ENCODE results near the gene UBASH3A.

DNA sequence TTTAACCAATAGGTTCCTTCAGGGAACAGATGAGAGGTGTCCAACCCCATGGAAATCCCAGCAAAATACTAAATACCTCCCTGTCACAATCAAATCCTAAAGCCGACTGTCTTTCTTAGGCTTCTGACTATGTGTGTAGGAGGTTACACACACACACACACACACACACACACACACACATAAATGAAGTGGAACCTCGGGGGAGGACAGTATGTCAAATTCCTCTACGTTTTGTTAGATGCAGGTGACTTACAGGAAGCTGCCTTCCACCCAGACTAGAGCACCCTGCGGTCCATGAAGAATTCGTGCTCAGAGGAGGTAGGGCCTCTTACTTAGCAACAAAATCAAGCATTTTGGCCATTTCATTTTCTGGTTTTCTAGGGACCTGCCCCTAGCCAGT is 75.9 kb downstream of the UBASH3A start:
- no peak for TF ChIP-seq CEBPB (IDR thresholded peaks at IDR 0.05; ENCODE audit: low read depth)
- TF ChIP-seq, protein P1, sequence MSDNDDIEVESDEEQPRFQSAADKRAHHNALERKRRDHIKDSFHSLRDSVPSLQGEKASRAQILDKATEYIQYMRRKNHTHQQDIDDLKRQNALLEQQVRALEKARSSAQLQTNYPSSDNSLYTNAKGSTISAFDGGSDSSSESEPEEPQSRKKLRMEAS (IDR thresholded peaks at IDR 0.05): no peak
- no peak for TF ChIP-seq POLR2A (IDR thresholded peaks at IDR 0.05; ENCODE audit: borderline replicate concordance, extremely low read depth, insufficient read depth, insufficient read length)
- TF ChIP-seq TCF7L2 (IDR thresholded peaks at IDR 0.05; ENCODE audit: borderline replicate concordance, extremely low read depth, insufficient read depth, insufficient read length): no peak
- TF ChIP-seq POLR2AphosphoS5 (IDR thresholded peaks at IDR 0.05; ENCODE audit: low read depth, low read length): no peak
- TF ChIP-seq CTCF (IDR thresholded peaks at IDR 0.05 in 2 of 3, conservative IDR thresholded peaks at IDR 0.05 in 1 of 3; ENCODE audit: borderline replicate concordance in 1 of 3, insufficient read depth in 1 of 3, low read depth in 2 of 3, low read length in 2 of 3): no peak
- no peak for TF ChIP-seq YY1 (IDR thresholded peaks at IDR 0.05; ENCODE audit: extremely low read depth, insufficient replicate concordance, low read depth, low read length)
- TF ChIP-seq EZH2 (IDR thresholded peaks at IDR 0.05): no peak

All from HCT116 (cell line).